Measurements from ENCODE around the gene NXN.

- TF ChIP-seq CTCF (IDR thresholded peaks at IDR 0.05) (no peak), POLR2AphosphoS5 (IDR thresholded peaks at IDR 0.05; ENCODE audit: low read depth, low read length) (no peak)
Measured at GRCh38 chr17:1011760-1012735, 32.5 kb upstream of the NXN start.

Data from Panc1 (cell line).